H9 (cell line): ENCODE results near the gene CCNQ. TPM values are rescaled to one million over a fixed set of nuclear protein-coding genes. Genes with fewer than 3 reads are reported as not detected.

ENCODE experiments used
- DNase-seq: peaks from one replicate; pipeline ENCODE4 v3.0.0-alpha.2; 2017
- H2AFZ ChIP-seq: one replicate; pipeline ENCODE4 v1.6.1; 2013; ENCODE audit warnings: mild to moderate bottlenecking, low read length, control low read depth, moderate library complexity
- H2AK5ac ChIP-seq: 2 replicates; pipeline ENCODE4 v1.6.1; 2013; ENCODE audit warnings: low read length, control low read depth, mixed read lengths; ENCODE audit not compliant: insufficient read length
- H2BK120ac ChIP-seq: one replicate; pipeline ENCODE4 v1.6.1; 2013; ENCODE audit warnings: low read depth, mild to moderate bottlenecking, low read length, control low read depth, inconsistent platforms; ENCODE audit not compliant: poor library complexity, severe bottlenecking
- H2BK12ac ChIP-seq: 2 replicates; pipeline ENCODE4 v1.6.1; 2013; ENCODE audit warnings: low read length, control low read depth, mixed read lengths, low read depth; ENCODE audit not compliant: insufficient read length
- H2BK15ac ChIP-seq: 2 replicates; pipeline ENCODE4 v1.6.1; 2013; ENCODE audit warnings: low read depth, low read length, control low read depth
- H2BK20ac ChIP-seq: one replicate; pipeline ENCODE4 v1.6.1; 2013; ENCODE audit warnings: low read depth, mild to moderate bottlenecking, low read length, control low read depth, inconsistent platforms; ENCODE audit not compliant: poor library complexity, severe bottlenecking
- H2BK5ac ChIP-seq: 2 replicates; pipeline ENCODE4 v1.6.1; 2013; ENCODE audit warnings: low read length, control low read depth, mixed read lengths; ENCODE audit not compliant: insufficient read length
- H3K14ac ChIP-seq: 2 replicates; pipeline ENCODE4 v1.6.1; 2013; ENCODE audit warnings: low read length, control low read depth; ENCODE audit not compliant: insufficient read depth
- H3K18ac ChIP-seq: 2 replicates; pipeline ENCODE4 v1.6.1; 2013; ENCODE audit warnings: low read depth, mild to moderate bottlenecking, mixed read lengths, low read length, control low read depth; ENCODE audit not compliant: insufficient read length
- H3K23ac ChIP-seq: 2 replicates; pipeline ENCODE4 v1.6.1; 2013; ENCODE audit warnings: low read length, control low read depth, mixed read lengths, low read depth; ENCODE audit not compliant: insufficient read length
- H3K23me2 ChIP-seq: 2 replicates; pipeline ENCODE4 v1.6.1; 2013; ENCODE audit warnings: low read depth, mild to moderate bottlenecking, mixed read lengths, low read length, control low read depth; ENCODE audit not compliant: insufficient read length, poor library complexity, severe bottlenecking
- H3K27ac ChIP-seq: 2 replicates; pipeline ENCODE4 v1.5.1; 2013; ENCODE audit warnings: low read length, control low read depth, mixed read lengths, low read depth; ENCODE audit not compliant: insufficient read length
- H3K27me3 ChIP-seq: 2 replicates; pipeline ENCODE4 v1.6.1; 2013; ENCODE audit warnings: low read length, control low read depth, inconsistent platforms; ENCODE audit not compliant: insufficient read depth
- H3K4ac ChIP-seq: 2 replicates; pipeline ENCODE4 v1.6.1; 2013; ENCODE audit warnings: low read depth, mild to moderate bottlenecking, control low read depth, inconsistent platforms, low read length, moderate library complexity
- H3K4me1 ChIP-seq: 2 replicates; pipeline ENCODE4 v1.6.1; 2013; ENCODE audit warnings: low read length, control low read depth, inconsistent platforms; ENCODE audit not compliant: insufficient read depth
- H3K4me2 ChIP-seq: 2 replicates; pipeline ENCODE4 v1.6.1; 2013; ENCODE audit warnings: low read length, control low read depth, mixed read lengths; ENCODE audit not compliant: insufficient read length, insufficient read depth
- H3K56ac ChIP-seq: 2 replicates; pipeline ENCODE4 v1.6.1; 2013; ENCODE audit warnings: low read depth, mild to moderate bottlenecking, mixed read lengths, low read length, control low read depth; ENCODE audit not compliant: insufficient read length
- H3K79me1 ChIP-seq: 2 replicates; pipeline ENCODE4 v1.6.1; 2013; ENCODE audit warnings: low read depth, mild to moderate bottlenecking, moderate library complexity, low read length, control low read depth, inconsistent platforms; ENCODE audit not compliant: insufficient read depth, poor library complexity, severe bottlenecking
- H3K79me2 ChIP-seq: 2 replicates; pipeline ENCODE4 v1.6.1; 2013; ENCODE audit warnings: low read length, control low read depth, inconsistent platforms; ENCODE audit not compliant: insufficient read depth
- H3K9ac ChIP-seq: 2 replicates; pipeline ENCODE4 v1.6.1; 2013; ENCODE audit warnings: low read length, control low read depth, mixed read lengths; ENCODE audit not compliant: insufficient read length; ENCODE audit errors: extremely low read depth
- H3K9me3 ChIP-seq: one replicate; pipeline ENCODE4 v1.6.1; 2013; ENCODE audit warnings: low read depth, low read length, inconsistent platforms; ENCODE audit not compliant: control insufficient read depth
- H3T11ph ChIP-seq: one replicate; pipeline ENCODE4 v1.6.1; 2013; ENCODE audit warnings: mild to moderate bottlenecking, low read length, control low read depth, inconsistent platforms
- H4K20me1 ChIP-seq: one replicate; pipeline ENCODE4 v1.6.1; 2013; ENCODE audit not compliant: control insufficient read depth, insufficient read length, insufficient read depth
- H4K5ac ChIP-seq: 2 replicates; pipeline ENCODE4 v1.6.1; 2013; ENCODE audit warnings: low read depth, mild to moderate bottlenecking, mixed read lengths, low read length, control low read depth; ENCODE audit not compliant: insufficient read length
- H4K8ac ChIP-seq: replicated peaks from 2 replicates; pipeline ENCODE4 v1.6.1; 2013; ENCODE audit warnings: low read length, control low read depth, mixed read lengths, low read depth; ENCODE audit not compliant: insufficient read length
- H4K91ac ChIP-seq: 2 replicates; pipeline ENCODE4 v1.6.1; 2013; ENCODE audit warnings: low read depth, mild to moderate bottlenecking, moderate library complexity, mixed read lengths, low read length, control low read depth; ENCODE audit not compliant: insufficient read length
- H3K27ac Mint-ChIP-seq, 3 experiments: 2 replicates in 2 of 3; 3 replicates in 1 of 3; pipeline ENCODE4 v1.8.0; 2020 to 2021; ENCODE audit warnings: mixed read lengths in 3 of 3, mild to moderate bottlenecking in 1 of 3, moderate library complexity in 1 of 3
- H3K27me3 Mint-ChIP-seq: 2 replicates; pipeline ENCODE4 v1.8.0; 2021; ENCODE audit warnings: low read depth, mild to moderate bottlenecking, moderate library complexity, mixed read lengths
- H3K36me3 Mint-ChIP-seq, 3 experiments: 2 replicates in 2 of 3; 3 replicates in 1 of 3; pipeline ENCODE4 v1.8.0; 2020 to 2021; ENCODE audit warnings: low read depth in 3 of 3, mixed read lengths in 3 of 3; ENCODE audit not compliant: insufficient read depth in 1 of 3
- H3K4me1 Mint-ChIP-seq, 2 experiments: 2 replicates each; pipeline ENCODE4 v1.8.0; 2020; ENCODE audit warnings: mixed read lengths in 2 of 2
- H3K4me3 Mint-ChIP-seq, 2 experiments: 2 replicates in 1 of 2; 3 replicates in 1 of 2; pipeline ENCODE4 v1.8.0; 2020 to 2021; ENCODE audit warnings: mild to moderate bottlenecking in 2 of 2, mixed read lengths in 2 of 2, moderate library complexity in 1 of 2
- H3K9me3 Mint-ChIP-seq, 2 experiments: 2 replicates in 1 of 2; 3 replicates in 1 of 2; pipeline ENCODE4 v1.8.0; 2020; ENCODE audit warnings: mild to moderate bottlenecking in 2 of 2, mixed read lengths in 2 of 2, moderate library complexity in 1 of 2
- CTCF ChIP-seq: fragments of 200-600 bp; sonication (generic); conservative IDR thresholded peaks from 3 replicates; pipeline ENCODE4 v1.8.0; 2021; ENCODE audit warnings: antibody characterized with exemption, mild to moderate bottlenecking
- WGBS: extraction: QIAGEN DNeasy Blood & Tissue Kit; methylation state at CpG from one replicate; pipeline ENCODE4 v1.1.7; 2013; ENCODE audit warnings: missing lambda C conversion rate, low lambda C conversion rate, mixed read lengths; ENCODE audit not compliant: insufficient read length; ENCODE audit errors: extremely low coverage; 5-methylcytosine and 5-hydroxymethylcytosine counted together
- total RNA-seq: library from RNA; stranded (reverse); gene quantifications from 2 replicates; pipeline ENCODE4 v1.2.1, GENCODE V29; 2021

Gene CCNQ
- total RNA-seq, 1 experiment from 2014 or later = 18.4 TPM

- H4K5ac ChIP-seq = no peak overlapping the region
- no peak overlapping the region for H2BK12ac ChIP-seq
- no peaks in the 10 kb centered on the region for H3K79me1 ChIP-seq
- peaks cover 8 to 12% of the 10 kb centered on the region in 2 experiments for H3K4me1 Mint-ChIP-seq
- no peak overlapping the region for H3K56ac ChIP-seq
- no peak overlapping the region for H3K27ac ChIP-seq
- no peak overlapping the region for H2BK15ac ChIP-seq
- peaks cover 11% of the 10 kb centered on the region for H3K23me2 ChIP-seq
- H3K9ac ChIP-seq = no peak overlapping the region
- peaks cover 39% of the 10 kb centered on the region for H3K9me3 ChIP-seq
- peak overlapping the region; percentile 48 to 79 for H3K4me3 Mint-ChIP-seq
- peaks cover 48% of the 10 kb centered on the region for H3K27me3 ChIP-seq
- TF ChIP-seq CTCF = no peak
- no peak overlapping the region for H3K14ac ChIP-seq
- H3K36me3 Mint-ChIP-seq = peaks cover 0 to 7% (median 2%) of the 10 kb centered on the region in 3 experiments; a peak in 3 of 7 replicates
- H3K27me3 Mint-ChIP-seq = peaks cover 76% of the 10 kb centered on the region
- H3T11ph ChIP-seq = no peak overlapping the region
- H3K79me2 ChIP-seq = no peaks in the 10 kb centered on the region
- H4K20me1 ChIP-seq = no peaks in the 10 kb centered on the region
- H3K18ac ChIP-seq = no peak overlapping the region
- no peak overlapping the region for H2AK5ac ChIP-seq
- no peak overlapping the region for H2BK120ac ChIP-seq
- H3K9me3 Mint-ChIP-seq = peaks cover 42 to 68% of the 10 kb centered on the region in 2 experiments
- DNase-seq = peak; percentile 20
- H3K27ac Mint-ChIP-seq = peak overlapping the region in 1 of 3 experiments; percentile 52; a peak in 1 of 7 replicates
- H3K4me2 ChIP-seq = peak overlapping the region; percentile 53
- H4K8ac ChIP-seq = no peak overlapping the region
- H2BK20ac ChIP-seq = no peak overlapping the region
- no peak overlapping the region for H3K4ac ChIP-seq
- no peak overlapping the region for H2BK5ac ChIP-seq
- no peak overlapping the region for H2AFZ ChIP-seq
- H3K4me1 ChIP-seq = no peaks in the 10 kb centered on the region; the same call in 1 of the 2 replicates
- H3K23ac ChIP-seq = no peak overlapping the region
- WGBS = no CpG with 5 or more reads among the region's 48 CpGs
- H4K91ac ChIP-seq = no peak overlapping the region
These were observed 43.9 kb upstream of the CCNQ start for GRCh38 chrX:153642655-153643430.
